Prostate gland (tissue), 2 donors: ENCODE results near the gene TDRD3.

ENCODE experiments used
- POLR2A ChIP-seq: fragments of 450-650 bp; IDR thresholded peaks from one replicate; pipeline ENCODE4 v1.6.1; 2016; ENCODE audit warnings: antibody characterized with exemption, mild to moderate bottlenecking
- TF ChIP-seq, protein P1 (sequence below), 4 experiments: fragments of 200-600 bp in 2 of 4; fragments of 450-650 bp in 2 of 4; sonication (generic) in 2 of 4; IDR thresholded peaks; 1 replicate in 3 of 4; 2 replicates in 1 of 4; pipeline ENCODE4 v1.5.1; 2016 to 2019; ENCODE audit warnings: antibody characterized with exemption in 4 of 4, mild to moderate bottlenecking in 2 of 4, moderate library complexity in 2 of 4

GRCh38 chr13:60398379-60398891 lies 1.4 kb downstream of the TDRD3 start:
- TF ChIP-seq, protein P1, sequence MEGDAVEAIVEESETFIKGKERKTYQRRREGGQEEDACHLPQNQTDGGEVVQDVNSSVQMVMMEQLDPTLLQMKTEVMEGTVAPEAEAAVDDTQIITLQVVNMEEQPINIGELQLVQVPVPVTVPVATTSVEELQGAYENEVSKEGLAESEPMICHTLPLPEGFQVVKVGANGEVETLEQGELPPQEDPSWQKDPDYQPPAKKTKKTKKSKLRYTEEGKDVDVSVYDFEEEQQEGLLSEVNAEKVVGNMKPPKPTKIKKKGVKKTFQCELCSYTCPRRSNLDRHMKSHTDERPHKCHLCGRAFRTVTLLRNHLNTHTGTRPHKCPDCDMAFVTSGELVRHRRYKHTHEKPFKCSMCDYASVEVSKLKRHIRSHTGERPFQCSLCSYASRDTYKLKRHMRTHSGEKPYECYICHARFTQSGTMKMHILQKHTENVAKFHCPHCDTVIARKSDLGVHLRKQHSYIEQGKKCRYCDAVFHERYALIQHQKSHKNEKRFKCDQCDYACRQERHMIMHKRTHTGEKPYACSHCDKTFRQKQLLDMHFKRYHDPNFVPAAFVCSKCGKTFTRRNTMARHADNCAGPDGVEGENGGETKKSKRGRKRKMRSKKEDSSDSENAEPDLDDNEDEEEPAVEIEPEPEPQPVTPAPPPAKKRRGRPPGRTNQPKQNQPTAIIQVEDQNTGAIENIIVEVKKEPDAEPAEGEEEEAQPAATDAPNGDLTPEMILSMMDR (IDR thresholded peaks at IDR 0.05): no peak
- TF ChIP-seq POLR2A: no peak
